ENCODE data around the gene CEACAM18.
"Not testable (repeated sequence)": the region's sequence is repeated elsewhere in the genome, so short reads cannot be mapped to it uniquely, and the experiment has no call there.

The CEACAM18 gene

GRCh38 chr19:51500931-51501330 lies 22.6 kb downstream of the CEACAM18 start:
- not testable (repeated sequence) for DNase-seq

DNA sequence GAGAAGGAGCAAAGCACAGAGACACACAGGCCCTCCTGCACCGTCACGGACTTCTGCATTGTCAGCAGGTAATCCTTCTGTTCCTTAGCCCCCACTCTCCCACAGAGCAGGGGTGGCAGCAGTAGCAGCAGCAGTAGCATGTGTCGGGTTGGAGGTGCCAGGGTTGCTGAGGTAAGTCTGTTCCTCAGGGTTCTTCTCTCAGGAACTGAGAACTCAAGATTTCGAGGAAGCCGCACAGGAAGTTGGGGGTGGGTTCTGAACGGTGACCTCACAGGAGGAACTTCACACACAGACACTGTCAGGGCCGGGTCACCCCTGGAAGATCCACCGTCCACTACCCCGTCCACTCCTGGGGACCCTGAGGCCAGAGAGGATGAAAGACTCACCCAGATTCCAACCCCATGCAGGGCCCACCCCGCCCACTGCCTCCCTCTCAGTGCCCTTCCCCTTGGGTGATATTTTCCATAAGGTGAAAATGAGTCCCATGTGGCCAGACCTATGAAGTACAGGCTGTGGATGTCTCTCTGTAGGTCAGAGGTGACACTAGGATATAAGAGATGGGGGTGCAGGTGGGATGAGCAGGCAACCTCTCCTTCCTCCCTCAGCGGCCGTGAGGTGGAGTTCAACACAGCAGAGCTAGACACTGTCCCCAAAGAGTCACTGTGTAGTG lies 23.4 kb downstream of the CEACAM18 start, which contains the start of gene SIGLEC12:
TSS of gene SIGLEC12 (minus strand) at position 207 of the 670 bp plus-strand sequence. CDS start at position 140, 67 bp downstream.
- peak; percentile 39 to 57 for DNase-seq

GRCh38 chr19:51503286-51503817 lies 25.0 kb downstream of the CEACAM18 start:
- DNase-seq: no peak

DNA sequence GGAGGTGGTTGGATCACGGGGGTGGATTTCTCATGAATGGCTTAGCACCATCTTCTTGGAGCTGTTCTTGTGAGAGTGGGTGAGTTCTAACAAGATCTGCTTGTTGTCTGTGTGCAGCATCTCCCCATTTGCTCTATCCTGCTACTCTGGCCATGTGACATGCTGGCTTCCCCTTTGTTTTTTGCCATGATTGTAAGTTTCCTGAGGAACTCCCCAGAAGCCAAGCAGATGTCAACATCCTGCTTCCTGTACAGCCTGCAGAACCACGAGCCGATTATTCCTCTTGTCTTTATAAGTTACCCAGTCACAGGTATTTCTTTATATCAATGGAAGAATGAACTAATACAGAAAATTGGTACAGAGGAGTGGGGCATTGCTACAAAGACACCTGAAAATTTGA lies 25.6 kb downstream of the CEACAM18 start:
- no peak for DNase-seq

DNA sequence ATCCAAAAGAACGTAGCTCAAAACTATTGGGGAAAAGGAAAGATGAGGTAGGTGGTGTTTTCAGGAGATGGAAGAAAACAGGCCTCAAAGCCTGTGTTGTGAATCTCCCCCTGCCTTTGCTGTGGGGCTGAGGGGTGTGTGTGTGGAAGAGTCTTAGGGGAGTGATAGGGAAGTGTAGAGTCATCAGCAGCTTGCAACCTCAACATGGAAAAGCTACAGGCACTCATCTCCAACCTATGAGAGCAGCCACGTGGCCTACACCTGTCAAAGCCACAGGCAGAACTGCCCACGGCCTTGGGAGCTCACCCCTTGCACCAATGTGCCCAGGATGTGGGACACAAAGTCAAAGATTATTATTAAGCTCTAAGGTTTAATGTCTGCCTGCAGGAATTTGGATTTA lies 27.6 kb downstream of the CEACAM18 start:
- DNase-seq: no peak

GRCh38 chr19:51507192-51507591 lies 28.9 kb downstream of the CEACAM18 start:
- DNase-seq: no peak

GRCh38 chr19:51507640-51508058 lies 29.3 kb downstream of the CEACAM18 start:
- no peak for DNase-seq

- DNase-seq: no peak
These were observed 29.9 kb downstream of the CEACAM18 start for GRCh38 chr19:51508059-51508733.

DNA sequence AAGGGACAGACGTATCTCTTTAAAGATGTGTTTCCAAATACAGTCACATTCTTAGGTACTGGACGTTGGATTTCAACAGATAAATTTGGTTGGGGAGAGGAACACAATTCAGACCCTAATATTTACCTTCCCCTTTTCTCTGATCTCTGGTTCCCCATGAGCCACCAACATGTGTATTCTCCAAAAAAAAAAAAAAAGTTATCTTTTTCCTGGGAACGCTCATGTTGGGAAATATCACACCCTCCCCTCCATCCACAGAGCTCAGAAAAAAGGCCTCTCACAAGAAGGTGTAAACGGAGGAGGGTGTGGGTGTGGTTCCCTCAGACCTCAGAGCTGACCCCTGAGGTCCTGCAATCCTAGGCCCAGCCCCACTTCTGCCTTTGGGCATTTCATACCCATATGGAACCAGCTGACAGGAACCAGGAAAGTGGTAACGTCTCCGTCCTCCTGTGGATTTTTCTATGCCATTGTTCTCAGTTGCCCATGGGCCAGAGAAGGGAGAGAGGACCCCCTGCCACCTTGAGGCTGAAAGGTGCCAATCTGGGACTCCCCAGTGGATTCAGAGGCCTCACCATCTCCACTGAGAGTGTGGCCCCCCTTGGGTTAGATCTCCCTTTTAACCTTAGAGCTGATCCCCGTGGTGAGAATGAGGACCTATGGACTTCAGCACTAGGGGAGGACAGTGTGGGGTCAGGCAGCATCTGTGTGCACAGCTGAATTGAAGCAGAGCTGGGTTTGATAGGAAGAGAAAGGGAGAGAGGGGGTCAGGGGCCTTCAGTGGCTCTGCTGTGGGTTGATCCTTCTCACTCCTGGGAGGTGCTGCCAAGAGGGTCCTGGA lies 31.7 kb downstream of the CEACAM18 start:
- no peak for DNase-seq

- no peak for DNase-seq
These were observed 33.0 kb downstream of the CEACAM18 start for GRCh38 chr19:51511353-51511752.

DNA sequence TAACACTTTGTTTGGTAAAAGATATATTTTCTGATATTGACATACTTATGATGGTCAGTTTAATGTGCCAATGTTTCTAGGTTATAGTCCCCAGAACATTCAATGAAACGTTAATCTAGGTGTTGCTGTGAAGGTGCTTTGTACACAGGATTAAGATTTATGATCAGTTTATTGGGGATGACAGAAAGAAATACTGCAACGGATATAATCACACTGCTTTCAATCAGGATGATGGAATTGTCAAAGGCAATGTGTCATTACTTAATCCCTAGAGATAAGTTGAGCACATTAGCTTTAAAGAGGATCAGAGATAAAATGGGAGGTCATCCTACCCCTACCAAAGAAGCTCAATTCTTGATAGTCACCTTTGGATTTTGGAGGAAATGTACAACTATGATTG lies 35.6 kb downstream of the CEACAM18 start:
- DNase-seq: no peak

- peak in 1 of 2 experiments; percentile 39 for DNase-seq
These were observed 36.6 kb downstream of the CEACAM18 start for GRCh38 chr19:51514866-51515481.

DNA sequence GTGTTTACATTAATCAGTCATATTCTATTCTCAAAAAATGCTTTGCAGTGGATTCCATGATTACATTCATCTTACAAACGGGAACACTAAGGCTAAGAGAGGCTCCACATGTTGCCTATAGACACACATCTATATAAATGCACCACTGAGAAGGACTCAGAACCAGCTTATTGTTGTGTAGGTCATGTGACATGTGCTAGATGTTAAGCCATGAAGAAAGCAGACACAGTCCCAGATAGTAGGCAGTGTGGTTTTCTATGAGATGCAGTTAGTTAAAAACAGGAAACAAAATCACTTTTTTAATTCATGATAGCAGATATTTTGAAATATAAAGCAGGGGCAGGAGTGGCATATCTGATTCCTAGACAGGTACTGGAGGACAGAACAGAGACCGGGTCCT lies 42.4 kb downstream of the CEACAM18 start:
- DNase-seq: no peak

DNA sequence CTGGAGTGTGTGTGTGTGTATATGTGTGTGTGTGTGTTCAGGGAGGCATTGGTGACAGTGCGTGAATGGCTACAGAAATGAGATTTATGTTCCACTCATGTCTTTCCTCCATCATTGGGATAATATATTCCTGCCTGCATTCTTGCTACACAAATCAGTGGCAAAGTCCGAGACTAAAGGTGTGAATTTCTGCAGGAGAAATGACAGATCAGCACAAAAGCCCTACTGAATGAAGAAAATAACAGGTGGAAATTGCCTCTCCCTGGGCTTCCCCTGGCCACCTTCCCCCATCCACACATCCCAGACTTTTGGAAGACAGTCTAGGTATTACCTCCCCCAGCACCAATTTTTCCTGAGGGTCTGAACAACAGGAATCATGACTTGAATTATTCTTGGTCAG lies 43.0 kb downstream of the CEACAM18 start:
- DNase-seq: no peak

- no peak for DNase-seq
These were observed 43.4 kb downstream of the CEACAM18 start for GRCh38 chr19:51521781-51522180.

- DNase-seq: no peak
These were observed 46.4 kb downstream of the CEACAM18 start for GRCh38 chr19:51524666-51525264.

- no peak for DNase-seq
These were observed 47.3 kb downstream of the CEACAM18 start for GRCh38 chr19:51525651-51526050.

DNA sequence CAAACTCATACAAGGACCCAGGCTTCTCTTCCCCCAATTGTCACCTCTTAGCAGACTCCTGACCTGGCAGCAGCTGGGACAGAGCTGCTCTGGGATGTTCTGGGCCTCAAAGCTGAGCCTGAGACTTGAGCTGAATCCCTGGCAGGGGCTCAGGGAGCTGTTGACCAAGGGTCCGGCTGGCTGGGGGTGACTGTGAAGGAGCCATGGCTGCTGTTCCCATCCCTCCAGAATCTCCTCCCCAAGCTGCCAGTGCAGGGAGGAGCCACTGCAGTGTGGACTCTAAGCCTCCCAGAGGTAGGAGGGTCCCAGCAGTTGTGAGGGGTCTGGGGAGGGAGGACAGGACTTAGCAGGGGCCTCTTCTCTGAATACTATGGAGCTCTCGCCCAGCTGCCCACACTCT lies 51.0 kb downstream of the CEACAM18 start:
- DNase-seq: no peak

DNA sequence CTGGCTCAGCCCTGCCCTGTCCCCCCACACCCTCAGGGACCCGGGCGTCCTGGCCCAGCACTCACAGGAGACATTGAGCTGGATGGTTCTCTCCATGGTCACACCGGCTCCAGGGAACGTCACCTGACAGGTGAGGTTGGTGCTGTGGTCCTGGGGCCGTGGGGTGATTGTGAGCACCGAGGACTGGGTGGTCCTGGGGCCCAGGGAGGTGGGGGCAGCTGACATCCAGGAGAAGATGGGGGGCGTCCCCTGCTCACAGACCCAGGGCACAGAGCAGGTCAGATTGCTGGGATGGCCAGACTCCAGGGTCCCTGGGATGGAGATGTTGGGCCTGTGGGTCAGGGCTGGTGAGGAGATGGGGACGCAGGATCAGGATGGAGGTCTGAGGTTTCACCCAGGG lies 52.3 kb downstream of the CEACAM18 start:
- DNase-seq: no peak

DNA sequence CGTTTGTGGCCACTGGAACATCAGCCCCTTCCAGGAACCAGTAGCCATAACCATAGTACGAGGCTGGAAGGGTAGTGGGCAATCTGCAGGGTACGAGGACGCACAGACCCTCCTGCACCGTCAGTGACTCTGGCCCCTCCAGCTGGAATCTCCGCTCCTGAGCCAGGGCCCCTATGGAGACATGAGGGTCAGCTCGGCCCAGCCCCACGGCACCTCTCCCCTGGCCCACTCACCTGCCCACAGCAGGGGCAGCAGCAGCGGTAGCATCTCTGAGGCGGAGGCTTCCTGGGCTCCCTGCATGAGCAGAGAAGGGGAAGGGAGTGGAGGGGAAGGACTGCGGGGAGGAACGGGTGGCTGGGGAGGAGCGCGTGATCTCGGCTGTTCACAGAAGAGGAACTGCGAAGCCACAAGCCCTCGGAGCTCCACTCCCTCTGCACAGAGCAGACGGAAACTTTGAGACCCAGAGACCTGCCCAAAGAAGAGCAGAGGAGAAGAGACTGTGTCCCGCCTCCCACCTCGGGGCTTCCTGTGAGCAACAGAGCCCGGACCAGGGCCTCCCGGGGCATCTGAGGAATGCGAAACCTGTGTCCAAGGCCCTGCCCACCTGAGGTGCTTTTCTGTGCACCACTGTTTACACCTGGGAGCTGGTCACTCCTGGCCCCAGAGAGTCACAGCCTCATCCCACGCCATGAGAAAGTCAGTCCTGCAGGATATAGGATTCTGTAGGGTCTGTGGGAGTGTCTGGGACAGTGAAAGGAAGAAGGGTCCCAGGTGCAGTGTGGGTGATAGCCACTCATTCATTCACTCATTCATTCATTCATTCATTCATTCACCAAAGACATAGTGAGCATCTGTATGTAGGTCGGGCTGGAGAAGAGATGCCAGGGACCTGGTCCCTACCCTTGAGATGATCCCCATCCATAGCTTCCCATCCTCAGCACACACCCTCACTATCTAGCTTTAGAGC lies 53.3 kb downstream of the CEACAM18 start, which contains the start of gene SIGLEC6:
TSS of gene SIGLEC6 (minus strand) at position 322 of the 967 bp plus-strand sequence. CDS start at position 300, 22 bp downstream.
- DNase-seq: peak in 1 of 2 experiments; percentile 34

GRCh38 chr19:51535535-51535934 lies 57.2 kb downstream of the CEACAM18 start:
- DNase-seq: no peak
